Subcutaneous abdominal adipose tissue (tissue), 5 donors: ENCODE data around the gene TMEM163.

Experiments used
- H3K27ac ChIP-seq: one replicate; pipeline ENCODE4 v1.7.0; 2013; ENCODE audit warnings: low read depth, mild to moderate bottlenecking, inconsistent platforms, low read length, moderate library complexity
- H3K27me3 ChIP-seq, 5 donors: one replicate each; pipeline ENCODE4 v1.7.0; 2013; ENCODE audit warnings: low read length in 5 of 5, inconsistent platforms in 1 of 5; ENCODE audit not compliant: control insufficient read depth in 5 of 5, insufficient read depth in 4 of 5
- H3K36me3 ChIP-seq, 5 donors: one replicate each; pipeline ENCODE4 v1.7.0; 2013; ENCODE audit warnings: low read length in 5 of 5; ENCODE audit not compliant: control insufficient read depth in 5 of 5, insufficient read depth in 5 of 5
- H3K4me1 ChIP-seq, 5 donors: one replicate each; pipeline ENCODE4 v1.7.0; 2013; ENCODE audit warnings: low read length in 5 of 5, mild to moderate bottlenecking in 3 of 5, moderate library complexity in 1 of 5; ENCODE audit not compliant: control insufficient read depth in 5 of 5, insufficient read depth in 5 of 5
- H3K4me3 ChIP-seq, 5 donors: one replicate each; pipeline ENCODE4 v1.7.0; 2013; ENCODE audit warnings: low read length in 5 of 5, low read depth in 1 of 5
- H3K9ac ChIP-seq, 5 donors: one replicate each; pipeline ENCODE4 v1.7.0; 2013; ENCODE audit warnings: low read length in 5 of 5, mild to moderate bottlenecking in 4 of 5, moderate library complexity in 3 of 5
- H3K9me3 ChIP-seq, 5 donors: one replicate each; pipeline ENCODE4 v1.7.0; 2013; ENCODE audit warnings: low read length in 5 of 5; ENCODE audit not compliant: control insufficient read depth in 5 of 5
- donor health status: healthy.
- donor health status: healthy.
- donor health status: healthy.
- donor health status: healthy.
- donor health status: healthy.

Gene TMEM163

DNA sequence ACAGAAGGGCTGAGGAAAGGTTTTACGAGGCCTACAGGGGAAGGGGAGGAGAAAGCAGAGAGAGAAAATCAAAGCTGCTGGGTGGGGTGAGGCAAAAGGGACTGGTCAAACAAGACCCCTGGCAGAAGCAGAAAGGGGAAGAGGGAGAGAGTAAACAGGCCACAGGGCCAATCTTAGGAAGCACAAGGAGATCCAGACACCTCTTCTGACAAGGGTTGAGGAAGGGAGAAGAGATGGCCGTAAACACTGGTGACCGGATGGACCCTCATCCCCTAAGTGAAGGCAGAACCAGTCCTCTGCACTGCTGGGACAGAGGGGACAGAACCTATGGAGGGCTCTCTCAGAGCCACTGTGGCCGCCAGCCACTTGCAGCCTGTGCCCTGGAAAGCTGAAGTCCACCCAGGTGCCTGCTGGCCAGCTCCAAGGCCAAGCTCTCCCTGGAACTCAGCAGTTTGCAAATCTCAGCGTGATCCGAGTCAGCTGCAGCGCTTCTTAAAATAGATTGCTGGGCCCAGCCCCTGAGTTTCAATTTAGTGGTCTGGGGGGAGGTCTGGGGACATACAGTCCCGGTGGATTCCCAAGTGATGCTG is 108.8 kb downstream of the TMEM163 start:
- H3K4me3 ChIP-seq: no peak overlapping the region
- peaks cover 0 to 10% (median 0%) of the 10 kb centered on the region in 5 donors for H3K4me1 ChIP-seq
- peak overlapping the region in 1 of 5 donors; percentile 48 for H3K9ac ChIP-seq
- H3K9me3 ChIP-seq: peaks cover 0 to 18% (median 3%) of the 10 kb centered on the region in 5 donors
- H3K27me3 ChIP-seq: peaks cover 0 to 4% (median 0%) of the 10 kb centered on the region in 5 donors
- H3K27ac ChIP-seq: no peak overlapping the region
- H3K36me3 ChIP-seq: no peaks in the 10 kb centered on the region

DNA sequence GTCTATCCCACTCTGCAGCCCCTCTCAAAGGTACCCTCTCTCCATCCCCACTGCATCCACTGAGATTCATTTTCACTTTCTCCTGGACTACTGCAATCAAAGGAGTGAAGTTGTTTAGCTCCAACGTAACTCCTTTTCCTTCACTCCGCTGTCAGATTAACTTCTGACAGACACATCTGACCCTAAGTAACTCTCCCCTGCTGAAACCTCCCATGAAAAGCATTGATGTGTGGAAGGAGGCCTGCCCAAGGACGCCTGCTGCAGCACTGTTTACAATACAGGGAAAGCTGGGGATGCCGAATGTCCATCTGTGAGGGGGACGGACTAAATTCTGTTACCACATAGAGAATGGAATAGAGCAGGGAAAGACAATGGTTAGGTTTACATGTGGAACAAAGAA is 114.8 kb downstream of the TMEM163 start:
- Histone ChIP-seq H3K4me3 (no peak overlapping the region), H3K9ac (no peak overlapping the region), H3K4me1 (peaks cover 0 to 10% (median 0%) of the 10 kb centered on the region in 5 donors), H3K27me3 (peaks cover 2 to 6% (median 4%) of the 10 kb centered on the region in 5 donors), H3K9me3 (peaks cover 0 to 8% (median 4%) of the 10 kb centered on the region in 5 donors), H3K27ac (no peak overlapping the region), H3K36me3 (no peaks in the 10 kb centered on the region)

- peaks cover 0 to 6% (median 0%) of the 10 kb centered on the region in 5 donors for H3K4me1 ChIP-seq
- H3K9ac ChIP-seq: no peak overlapping the region
- H3K9me3 ChIP-seq: peaks cover 0 to 8% (median 4%) of the 10 kb centered on the region in 5 donors
- H3K36me3 ChIP-seq: no peaks in the 10 kb centered on the region
- no peak overlapping the region for H3K27ac ChIP-seq
- H3K27me3 ChIP-seq: peaks cover 0 to 6% (median 3%) of the 10 kb centered on the region in 5 donors
- H3K4me3 ChIP-seq: no peak overlapping the region
These were observed 116.1 kb downstream of the TMEM163 start for GRCh38 chr2:134602666-134603065.

GRCh38 chr2:134601264-134601663 is 117.5 kb downstream of the TMEM163 start:
- peaks cover 0 to under 1% (median 0%) of the 10 kb centered on the region in 5 donors for H3K4me1 ChIP-seq
- H3K27me3 ChIP-seq: peaks cover 0 to 6% (median 3%) of the 10 kb centered on the region in 5 donors
- H3K9me3 ChIP-seq: peaks cover 0 to 8% (median 4%) of the 10 kb centered on the region in 5 donors
- no peaks in the 10 kb centered on the region for H3K36me3 ChIP-seq
- no peak overlapping the region for H3K9ac ChIP-seq
- no peak overlapping the region for H3K4me3 ChIP-seq
- no peak overlapping the region for H3K27ac ChIP-seq

DNA sequence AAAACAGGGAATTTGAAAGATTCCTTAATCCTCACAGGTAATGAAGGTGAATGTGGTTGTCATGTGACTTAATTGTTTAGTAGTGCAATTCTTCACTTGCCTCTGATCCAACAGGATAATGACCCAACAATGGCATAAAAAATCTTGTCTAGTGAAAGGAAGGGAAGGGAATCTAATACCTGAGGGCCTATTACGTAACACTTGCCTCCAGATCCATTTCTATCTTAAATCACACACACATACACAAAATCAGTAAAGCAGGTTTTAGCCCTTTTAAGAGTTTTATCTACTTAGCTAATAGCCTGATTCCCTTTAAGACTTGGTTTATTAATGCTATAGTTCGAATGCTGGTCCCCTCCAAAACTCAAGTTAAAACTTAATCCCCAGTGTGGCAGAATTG is 118.6 kb downstream of the TMEM163 start:
- H3K27ac ChIP-seq: no peak overlapping the region
- no peaks in the 10 kb centered on the region for H3K36me3 ChIP-seq
- H3K27me3 ChIP-seq: peaks cover 0 to 6% (median 3%) of the 10 kb centered on the region in 5 donors

DNA sequence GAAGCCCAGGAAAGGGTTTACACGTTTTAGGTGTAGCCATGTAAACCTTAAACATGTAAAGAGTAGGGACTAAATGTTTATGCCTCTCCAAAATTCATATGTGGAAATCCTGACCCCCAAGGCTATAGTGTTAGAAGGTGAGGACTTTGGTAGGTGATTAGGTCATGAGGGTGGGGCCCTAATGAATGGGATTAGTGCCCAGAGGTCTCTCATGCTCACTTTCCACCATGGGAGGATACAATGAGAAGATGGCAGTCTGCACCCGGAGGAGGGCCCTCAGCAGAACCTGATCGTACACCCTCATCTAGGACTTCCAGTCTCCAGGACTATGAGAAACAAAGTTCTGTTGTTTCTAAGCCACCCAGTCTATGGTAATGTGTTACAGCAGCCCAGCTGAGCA is 119.6 kb downstream of the TMEM163 start:
- H3K27me3 ChIP-seq: peaks cover 0 to 6% (median 3%) of the 10 kb centered on the region in 5 donors
- H3K9ac ChIP-seq: no peak overlapping the region
- H3K36me3 ChIP-seq: no peaks in the 10 kb centered on the region
- H3K27ac ChIP-seq: no peak overlapping the region
- no peak overlapping the region for H3K4me3 ChIP-seq
- peaks cover 0 to 8% (median 4%) of the 10 kb centered on the region in 5 donors for H3K9me3 ChIP-seq
- no peaks in the 10 kb centered on the region for H3K4me1 ChIP-seq

More for the DNA sequence above, 118.6 kb downstream of the TMEM163 start:
- Histone ChIP-seq H3K4me3 (no peak overlapping the region), H3K9me3 (peaks cover 0 to 8% (median 4%) of the 10 kb centered on the region in 5 donors), H3K9ac (no peak overlapping the region), H3K4me1 (no peaks in the 10 kb centered on the region)

GRCh38 chr2:134594399-134594798 is 124.4 kb downstream of the TMEM163 start:
- Histone ChIP-seq H3K27ac (no peak overlapping the region), H3K4me3 (no peak overlapping the region), H3K9me3 (peaks cover 0 to 27% (median 26%) of the 10 kb centered on the region in 5 donors), H3K9ac (no peak overlapping the region), H3K27me3 (no peaks in the 10 kb centered on the region), H3K36me3 (no peaks in the 10 kb centered on the region), H3K4me1 (peaks cover 0 to 7% (median 0%) of the 10 kb centered on the region in 5 donors)

DNA sequence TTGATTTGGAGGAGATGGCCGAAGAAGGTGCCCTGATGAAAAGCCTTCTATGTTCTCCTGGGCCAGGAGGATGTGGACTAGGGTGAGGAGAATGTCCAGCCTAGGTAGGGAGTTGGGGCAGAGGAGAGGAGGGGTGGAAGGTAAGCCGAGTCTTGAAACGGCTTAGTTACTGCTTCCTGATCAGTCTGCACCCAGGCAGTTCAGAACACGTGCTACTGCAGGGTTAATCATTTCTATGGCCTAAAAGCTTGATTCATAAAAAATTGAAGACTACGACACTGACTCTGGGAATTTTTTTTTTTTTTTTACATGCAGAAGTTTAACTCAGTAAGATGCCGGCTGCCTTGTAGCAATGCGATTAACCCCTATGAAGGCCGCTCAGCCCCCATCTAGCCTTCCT is 125.3 kb downstream of the TMEM163 start:
- Histone ChIP-seq H3K27me3 (no peaks in the 10 kb centered on the region), H3K4me1 (peaks cover 0 to 7% (median 0%) of the 10 kb centered on the region in 5 donors), H3K36me3 (no peaks in the 10 kb centered on the region), H3K27ac (no peak overlapping the region), H3K9me3 (peaks cover 0 to 33% (median 24%) of the 10 kb centered on the region in 5 donors), H3K9ac (no peak overlapping the region), H3K4me3 (no peak overlapping the region)

DNA sequence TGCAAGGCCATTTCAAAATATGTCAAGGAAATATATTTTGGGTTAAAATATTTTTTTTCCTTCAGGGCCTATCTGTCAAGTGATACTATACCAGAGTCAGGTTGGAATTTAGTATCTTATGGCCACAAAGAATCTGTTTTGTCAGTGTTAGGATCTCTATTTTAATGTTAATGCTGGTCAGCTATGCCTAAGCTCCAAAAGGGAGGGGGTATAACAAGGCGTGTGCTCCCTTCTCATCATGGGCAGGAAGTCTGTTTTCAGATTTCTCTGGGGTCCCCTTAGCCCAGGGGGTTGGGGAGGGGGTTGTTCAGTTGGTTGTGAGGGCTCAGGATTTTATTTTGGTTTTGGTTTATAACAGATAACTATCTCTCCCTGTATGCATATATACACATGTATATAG is 126.4 kb downstream of the TMEM163 start:
- Histone ChIP-seq H3K9ac (no peak overlapping the region), H3K4me1 (peaks cover 0 to 7% (median 0%) of the 10 kb centered on the region in 5 donors), H3K36me3 (no peaks in the 10 kb centered on the region), H3K4me3 (no peak overlapping the region), H3K27me3 (no peaks in the 10 kb centered on the region), H3K9me3 (peaks cover 0 to 33% (median 30%) of the 10 kb centered on the region in 5 donors), H3K27ac (no peak overlapping the region)

DNA sequence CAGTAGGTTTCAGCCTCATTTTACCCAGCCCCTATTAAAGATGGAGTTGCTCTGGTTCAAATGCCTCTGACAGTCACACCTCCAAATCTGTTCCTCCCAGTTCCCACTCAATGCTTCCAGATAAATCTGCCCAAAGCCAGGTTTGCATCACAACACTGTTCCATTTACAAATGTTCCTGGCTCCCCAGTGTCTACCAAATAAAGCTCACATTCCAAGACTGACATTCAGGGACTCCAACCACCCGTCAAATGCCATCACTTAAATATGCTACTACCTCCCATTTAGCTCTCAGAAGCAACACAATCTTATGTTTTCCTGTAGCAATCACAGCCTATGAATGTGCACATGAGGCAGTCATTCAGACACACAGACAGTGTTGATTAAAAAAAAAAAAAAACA is 127.3 kb downstream of the TMEM163 start:
- Histone ChIP-seq H3K9me3 (peaks cover 0 to 33% (median 30%) of the 10 kb centered on the region in 5 donors), H3K36me3 (no peaks in the 10 kb centered on the region), H3K4me1 (peaks cover 0 to 7% (median 0%) of the 10 kb centered on the region in 5 donors), H3K27me3 (no peaks in the 10 kb centered on the region), H3K27ac (no peak overlapping the region), H3K9ac (no peak overlapping the region), H3K4me3 (peak overlapping the region in 1 of 5 donors; percentile 33)
